Measurements from ENCODE around the gene CARD10. TPM values are rescaled to one million over a fixed set of nuclear protein-coding genes. Genes with fewer than 3 reads are reported as not detected.

The CARD10 gene
- total RNA-seq, 1 experiment from 2014 or later: 63.9 TPM

DNA sequence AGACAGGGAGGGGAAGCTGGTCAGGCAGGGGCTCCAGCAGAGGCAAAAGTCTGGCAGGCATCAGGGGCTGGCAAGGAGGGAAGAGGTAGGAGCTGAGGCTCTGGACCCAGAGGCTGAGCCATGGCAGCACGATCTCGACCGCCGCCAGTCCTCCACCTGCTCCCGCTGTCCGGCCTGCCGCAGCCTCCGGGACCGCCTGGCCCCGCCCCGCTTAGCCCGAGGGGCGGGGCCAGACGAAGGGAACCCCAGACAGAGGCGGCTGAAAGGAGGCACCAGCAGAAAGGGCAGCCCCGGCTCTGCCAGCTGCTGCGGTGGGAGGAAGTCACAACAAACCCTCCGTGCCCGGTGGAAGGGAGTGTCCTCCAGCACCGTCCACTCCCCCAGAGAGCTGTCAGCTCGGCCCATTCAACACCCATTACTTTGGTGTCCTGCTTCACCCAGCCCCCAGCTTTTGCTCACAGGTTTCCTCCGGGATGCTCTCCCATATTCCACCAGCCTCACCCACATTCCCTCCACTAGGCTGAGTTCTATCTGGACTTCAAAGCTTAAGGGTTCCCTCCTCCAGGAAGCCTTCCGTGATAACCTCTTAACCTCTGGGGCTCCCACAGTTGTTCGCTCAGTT is 32.9 kb downstream of the CARD10 start, which contains the start of gene MFNG:
Gene MFNG, minus strand, starts transcription at position 161 of the 622 bp plus-strand sequence. CDS start 207 bp downstream, outside the sequence.
- Histone ChIP-seq H3K27ac (no peak within 1 kb of the TSS), H3K79me2 (ENCODE audit: low read depth) (no peaks in the 10 kb centered on the region), H3K36me3 (ENCODE audit: low read depth) (no peaks in the 10 kb centered on the region), H2AFZ (no peak within 1 kb of the TSS), H3K27me3 (ENCODE audit: insufficient read depth, low read depth) (no peaks in the 10 kb centered on the region), H3F3A (ENCODE audit: insufficient read depth, low read depth) (peaks cover 20% of the 10 kb centered on the region), H4K20me1 (ENCODE audit: insufficient read depth) (no peaks in the 10 kb centered on the region), H3K4me3 (no peak within 1 kb of the TSS), H3K9me3 (ENCODE audit: insufficient read depth, low read depth) (no peaks in the 10 kb centered on the region), H3K4me2 (no peak within 1 kb of the TSS), H3K4me1 (replicated peaks; ENCODE audit: insufficient read depth) (no peaks in the 10 kb centered on the region), H3K9me2 (ENCODE audit: insufficient read depth) (no peaks in the 10 kb centered on the region)
- ChIA-PET CTCF (interaction anchor here (0.6 kb wide), 2 partner anchors 137 to 196 kb away, joined by 4 to 5 read pairs; no protein-coding TSS in a partner anchor), POLR2A (ENCODE audit: unreplicated experiment) (no interaction called here)
- intact Hi-C loops (cut with micrococcal nuclease; ENCODE audit: unreplicated experiment): no loop called here
- no TSS peak for BruUV-seq (replicated peaks)
- no peak for DNase-seq
- TF ChIP-seq EZH2 (IDR thresholded peaks at IDR 0.05; ENCODE audit: low read depth): no peak
- TF ChIP-seq, protein P1, sequence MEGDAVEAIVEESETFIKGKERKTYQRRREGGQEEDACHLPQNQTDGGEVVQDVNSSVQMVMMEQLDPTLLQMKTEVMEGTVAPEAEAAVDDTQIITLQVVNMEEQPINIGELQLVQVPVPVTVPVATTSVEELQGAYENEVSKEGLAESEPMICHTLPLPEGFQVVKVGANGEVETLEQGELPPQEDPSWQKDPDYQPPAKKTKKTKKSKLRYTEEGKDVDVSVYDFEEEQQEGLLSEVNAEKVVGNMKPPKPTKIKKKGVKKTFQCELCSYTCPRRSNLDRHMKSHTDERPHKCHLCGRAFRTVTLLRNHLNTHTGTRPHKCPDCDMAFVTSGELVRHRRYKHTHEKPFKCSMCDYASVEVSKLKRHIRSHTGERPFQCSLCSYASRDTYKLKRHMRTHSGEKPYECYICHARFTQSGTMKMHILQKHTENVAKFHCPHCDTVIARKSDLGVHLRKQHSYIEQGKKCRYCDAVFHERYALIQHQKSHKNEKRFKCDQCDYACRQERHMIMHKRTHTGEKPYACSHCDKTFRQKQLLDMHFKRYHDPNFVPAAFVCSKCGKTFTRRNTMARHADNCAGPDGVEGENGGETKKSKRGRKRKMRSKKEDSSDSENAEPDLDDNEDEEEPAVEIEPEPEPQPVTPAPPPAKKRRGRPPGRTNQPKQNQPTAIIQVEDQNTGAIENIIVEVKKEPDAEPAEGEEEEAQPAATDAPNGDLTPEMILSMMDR (conservative IDR thresholded peaks at IDR 0.05): no peak

DNA sequence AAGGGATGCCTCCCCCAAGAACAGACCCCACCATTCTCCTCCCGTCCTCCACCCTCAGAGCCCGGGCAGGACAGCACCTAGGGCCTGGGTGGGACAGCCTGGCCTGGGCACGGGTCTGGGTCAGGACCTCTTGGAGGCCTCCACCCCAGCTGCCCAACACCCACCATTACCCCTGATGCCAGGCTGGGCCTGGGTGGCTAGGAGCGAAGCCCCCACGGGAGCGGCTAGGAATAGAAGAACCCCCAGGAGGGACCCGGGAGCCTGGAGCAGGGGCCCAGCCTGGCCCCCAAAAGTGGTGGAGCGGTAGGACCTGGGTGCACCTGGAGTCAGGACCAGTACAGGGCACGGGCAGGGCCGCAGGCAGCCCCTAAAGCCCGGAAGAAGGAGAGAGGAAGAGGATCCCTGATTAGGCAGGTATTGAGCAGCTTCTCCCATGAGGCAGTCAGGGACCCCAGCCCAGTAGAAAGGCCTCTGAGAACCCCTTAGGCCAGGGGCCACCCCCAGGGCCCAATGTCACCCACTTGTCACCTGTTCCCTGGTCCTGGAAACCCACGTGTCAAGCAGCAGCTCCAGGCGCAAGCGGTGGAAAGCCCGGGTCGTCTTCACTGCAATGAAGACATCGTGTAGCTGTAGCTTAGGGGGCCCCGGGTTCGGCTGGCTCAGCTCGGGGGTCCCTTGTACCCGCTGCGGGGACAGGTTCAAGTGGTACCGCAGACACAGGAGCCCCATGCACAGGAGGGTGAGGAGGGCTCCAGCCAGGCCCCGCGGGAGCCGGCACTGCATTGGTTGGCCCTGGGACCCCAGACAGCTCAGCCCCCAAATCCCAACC is 33.6 kb downstream of the CARD10 start:
- no peak overlapping the region for H3K4me3 ChIP-seq
- H2AFZ ChIP-seq: no peak overlapping the region
- no peak for DNase-seq
- intact Hi-C loops (cut with micrococcal nuclease; ENCODE audit: unreplicated experiment): no loop called here
- ChIA-PET POLR2A (ENCODE audit: unreplicated experiment) (no interaction called here), CTCF (interaction anchor here (0.6 kb wide), 1 partner anchor 197 kb away, joined by 5 read pairs; no protein-coding TSS in a partner anchor)
- H3K27me3 ChIP-seq (ENCODE audit: insufficient read depth, low read depth): no peaks in the 10 kb centered on the region
- no peak overlapping the region for H3K27ac ChIP-seq
- no peaks in the 10 kb centered on the region for H3K9me2 ChIP-seq (ENCODE audit: insufficient read depth)
- no peaks in the 10 kb centered on the region for H3K4me1 ChIP-seq (replicated peaks; ENCODE audit: insufficient read depth)
- peaks cover 20% of the 10 kb centered on the region for H3F3A ChIP-seq (ENCODE audit: insufficient read depth, low read depth)
- BruUV-seq (replicated peaks): no TSS peak
- no peaks in the 10 kb centered on the region for H3K79me2 ChIP-seq (ENCODE audit: low read depth)
- no peaks in the 10 kb centered on the region for H4K20me1 ChIP-seq (ENCODE audit: insufficient read depth)
- no peak overlapping the region for H3K4me2 ChIP-seq
- H3K36me3 ChIP-seq (ENCODE audit: low read depth): no peaks in the 10 kb centered on the region
- TF ChIP-seq, protein P1 (conservative IDR thresholded peaks at IDR 0.05): no peak
- no peak for TF ChIP-seq EZH2 (IDR thresholded peaks at IDR 0.05; ENCODE audit: low read depth)
- H3K9me3 ChIP-seq (ENCODE audit: insufficient read depth, low read depth): no peaks in the 10 kb centered on the region

DNA sequence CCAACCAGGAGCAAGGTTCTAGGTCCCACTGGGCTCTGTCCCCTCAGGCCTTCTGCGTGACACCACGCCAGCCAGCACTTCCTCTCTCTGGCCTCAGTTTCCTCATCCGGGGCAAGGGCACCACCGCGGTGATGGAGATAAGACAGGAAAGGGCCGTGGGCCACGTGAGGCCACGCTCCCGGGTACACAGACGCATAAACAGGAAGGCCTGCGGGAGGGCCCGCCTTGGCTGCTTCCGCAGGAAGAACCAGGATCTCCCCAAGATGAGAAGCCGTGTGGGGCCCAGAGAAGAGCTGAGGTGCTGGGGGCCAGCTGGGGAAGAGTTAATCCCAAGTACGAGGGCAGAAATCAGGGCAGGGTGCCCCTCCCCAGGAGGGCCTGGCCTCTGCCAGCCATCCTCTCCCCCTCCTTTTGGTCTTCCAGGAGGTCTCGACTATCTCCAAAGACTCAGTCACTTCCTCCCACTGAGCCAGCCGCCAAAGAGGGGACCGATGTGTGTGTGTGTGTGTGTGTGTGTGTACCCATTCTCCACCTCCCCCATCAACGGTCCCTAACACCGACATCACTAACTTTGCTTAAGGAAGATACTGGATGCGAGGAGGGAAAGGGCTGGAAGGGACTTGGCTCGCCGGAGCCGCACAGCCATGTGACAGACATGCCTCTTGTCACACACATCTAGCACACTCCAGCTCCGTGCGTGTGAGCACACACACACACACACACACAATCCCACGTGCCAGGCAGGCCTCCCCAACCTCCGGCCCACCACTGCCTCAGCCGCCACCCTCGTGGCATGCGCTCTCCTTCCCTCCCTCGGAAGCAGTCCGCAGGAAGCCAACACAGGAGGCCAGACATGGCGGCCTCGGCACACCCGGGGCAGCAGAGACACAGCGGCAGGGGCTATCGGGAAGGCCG is 34.5 kb downstream of the CARD10 start:
- Histone ChIP-seq H3K36me3 (ENCODE audit: low read depth) (no peaks in the 10 kb centered on the region), H3F3A (ENCODE audit: insufficient read depth, low read depth) (peaks cover 20% of the 10 kb centered on the region; the same call in 1 of the 2 replicates), H4K20me1 (ENCODE audit: insufficient read depth) (no peaks in the 10 kb centered on the region), H3K27ac (no peak overlapping the region), H3K4me1 (replicated peaks; ENCODE audit: insufficient read depth) (no peaks in the 10 kb centered on the region), H3K4me2 (no peak overlapping the region), H2AFZ (no peak overlapping the region), H3K4me3 (no peak overlapping the region), H3K9me3 (ENCODE audit: insufficient read depth, low read depth) (no peaks in the 10 kb centered on the region), H3K27me3 (ENCODE audit: insufficient read depth, low read depth) (no peaks in the 10 kb centered on the region), H3K9me2 (ENCODE audit: insufficient read depth) (no peaks in the 10 kb centered on the region), H3K79me2 (ENCODE audit: low read depth) (no peaks in the 10 kb centered on the region)
- intact Hi-C loops (cut with micrococcal nuclease; ENCODE audit: unreplicated experiment): no loop called here
- ChIA-PET CTCF (no interaction called here), POLR2A (ENCODE audit: unreplicated experiment) (no interaction called here)
- no TSS peak for BruUV-seq (replicated peaks)
- TF ChIP-seq EZH2 (IDR thresholded peaks at IDR 0.05; ENCODE audit: low read depth): no peak
- TF ChIP-seq, protein P1 (conservative IDR thresholded peaks at IDR 0.05): no peak
- no peak for DNase-seq
